HG03135 (cell line): ENCODE measurements around the gene KRTAP4-5.
"Not testable (repeated sequence)": the region's sequence is repeated elsewhere in the genome, so short reads cannot be mapped to it uniquely, and the experiment has no call there.

Experiments used
- ATAC-seq: cut with Tn5 transposase; IDR thresholded peaks from one replicate; pipeline ENCODE4 v1.9.1; 2021; ENCODE audit warnings: mild to moderate bottlenecking, moderate library complexity; ENCODE audit not compliant: unreplicated experiment

The KRTAP4-5 gene

DNA sequence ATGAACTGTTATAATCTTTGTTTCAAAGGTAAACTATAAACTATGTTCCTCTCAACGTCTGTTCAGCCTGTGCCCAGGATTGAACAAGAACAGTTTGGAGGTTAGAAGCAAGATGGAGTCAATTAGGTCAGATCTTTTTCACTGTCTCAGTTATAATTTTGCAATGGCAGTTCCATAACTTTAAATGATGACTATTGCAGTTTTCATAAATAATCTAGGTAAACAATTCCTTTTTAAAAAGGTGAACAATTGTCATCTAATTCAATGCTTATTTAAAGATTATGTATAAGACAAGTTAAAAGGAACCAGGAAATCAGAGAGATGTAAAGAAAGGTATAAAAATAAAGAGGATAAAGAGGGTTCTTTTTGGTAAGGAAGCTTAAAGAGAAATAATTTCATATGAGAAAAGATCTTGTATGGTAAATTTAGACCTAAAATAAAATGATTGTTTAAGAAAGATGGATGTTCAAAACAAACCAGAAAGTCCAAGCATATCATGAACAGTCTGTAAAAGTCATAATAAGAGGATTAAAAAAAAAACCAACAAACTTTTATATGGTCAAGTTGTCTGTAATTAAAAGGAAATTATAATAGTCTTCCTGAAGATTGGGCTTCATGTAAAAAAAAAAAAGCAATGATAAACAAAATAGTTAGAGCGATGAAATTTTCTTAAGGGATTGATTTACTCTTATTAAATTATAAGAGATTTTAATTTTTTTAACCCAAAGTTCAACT lies 38.3 kb downstream of the KRTAP4-5 start:
- ATAC-seq = no peak

DNA sequence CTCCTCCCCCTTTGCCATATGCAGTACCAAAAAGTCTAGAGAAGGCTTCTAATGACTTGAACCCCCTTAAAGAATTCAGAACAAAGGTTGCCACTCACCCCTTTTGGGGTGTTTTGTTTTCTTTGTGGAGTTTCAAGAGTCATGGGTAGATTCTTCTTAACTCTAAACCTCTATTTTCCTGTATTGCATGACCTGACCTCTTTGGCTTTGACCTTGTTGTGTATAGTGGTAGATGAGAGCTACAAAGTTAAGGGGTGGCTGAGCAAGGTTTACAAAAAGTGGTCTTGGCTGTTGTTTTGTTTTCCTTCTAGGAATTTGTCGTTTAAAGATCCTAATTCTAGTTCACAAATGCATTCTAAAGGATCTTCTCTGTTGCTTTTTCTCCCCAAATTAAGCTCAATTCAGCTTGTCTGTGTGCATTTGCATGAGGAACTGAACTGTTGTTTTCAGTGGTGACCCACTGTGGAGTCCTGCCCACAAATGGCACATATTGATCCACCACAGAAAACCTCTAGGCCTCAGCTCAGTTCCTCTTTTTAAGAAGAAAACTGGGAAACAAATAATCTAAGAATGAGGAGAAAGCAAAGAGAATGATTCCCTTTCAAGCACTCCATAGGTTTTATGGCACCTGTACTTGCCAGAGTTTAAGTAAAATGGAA lies 40.8 kb downstream of the KRTAP4-5 start:
- ATAC-seq = not testable (repeated sequence)

DNA sequence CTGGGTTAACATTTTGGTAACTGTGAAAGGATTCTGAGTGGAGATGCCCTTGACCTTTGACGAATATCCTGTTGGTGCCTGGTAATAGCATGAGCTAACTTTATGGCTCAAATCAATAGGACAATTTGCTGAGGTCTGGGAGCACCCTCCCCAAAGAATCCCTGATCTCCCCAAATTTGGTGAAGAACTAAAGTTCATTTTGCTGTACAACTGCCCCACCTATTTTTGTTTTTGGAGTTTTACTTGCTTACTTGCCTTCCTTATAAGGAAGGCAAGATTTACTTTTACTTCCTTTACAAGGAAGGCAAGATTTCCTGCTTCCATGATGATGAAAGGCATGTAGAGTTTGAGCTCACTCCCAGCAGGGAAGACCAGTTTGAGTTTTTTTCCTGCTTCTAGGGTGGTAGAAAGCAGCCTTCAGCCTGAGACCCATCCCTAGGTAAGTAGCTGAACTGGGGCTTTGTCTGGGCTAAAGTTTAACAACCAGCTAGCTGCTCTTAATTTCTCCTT lies 41.6 kb downstream of the KRTAP4-5 start:
- ATAC-seq = no peak

DNA sequence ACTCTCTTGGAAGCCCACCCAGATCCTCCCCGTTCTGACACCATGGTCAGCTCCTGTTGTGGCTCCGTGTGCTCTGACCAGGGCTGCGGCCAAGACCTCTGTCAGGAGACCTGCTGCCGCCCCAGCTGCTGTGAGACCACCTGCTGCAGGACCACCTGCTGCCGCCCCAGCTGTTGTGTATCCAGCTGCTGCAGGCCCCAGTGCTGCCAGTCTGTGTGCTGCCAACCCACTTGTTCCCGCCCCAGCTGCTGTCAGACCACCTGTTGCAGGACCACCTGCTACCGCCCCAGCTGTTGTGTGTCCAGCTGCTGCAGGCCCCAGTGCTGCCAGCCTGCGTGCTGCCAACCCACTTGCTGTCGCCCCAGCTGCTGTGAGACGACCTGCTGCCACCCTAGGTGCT lies 44.3 kb downstream of the KRTAP4-5 start, which contains the start of gene KRTAP4-9:
KRTAP4-9 (plus strand) TSS at position 43 of the 400 bp plus-strand sequence; CDS start at position 43, 0 bp downstream.
- ATAC-seq = not testable (repeated sequence)

DNA sequence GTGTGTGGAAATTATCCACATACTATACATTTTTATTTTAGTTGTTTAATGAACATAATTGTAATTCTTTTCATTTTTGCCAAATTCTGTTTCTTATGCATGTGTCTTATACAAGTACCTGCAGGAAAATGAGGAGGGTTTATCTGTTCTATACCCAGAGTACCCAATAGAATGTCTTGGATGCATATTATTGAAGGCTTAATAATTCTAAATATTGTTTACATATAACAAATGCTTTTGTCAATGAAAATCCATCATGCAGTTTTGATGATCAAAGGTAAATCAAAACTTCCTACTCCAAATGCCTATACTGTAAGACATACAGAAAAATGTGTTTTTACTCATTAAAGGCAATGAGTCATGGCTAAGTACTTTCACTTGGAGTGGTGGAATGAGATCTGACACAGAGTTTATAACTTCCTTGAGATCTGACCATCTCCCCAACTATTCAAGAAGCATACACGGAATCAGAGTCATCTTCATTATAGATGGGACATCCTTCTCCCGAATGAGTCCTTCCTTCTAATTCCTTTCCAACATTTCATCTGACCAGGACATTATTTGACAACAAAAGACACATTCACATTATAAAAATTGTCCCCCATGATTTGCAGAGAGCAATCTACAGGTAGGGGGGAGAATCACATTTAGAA lies 45.1 kb downstream of the KRTAP4-5 start:
- ATAC-seq = not testable (repeated sequence)

DNA sequence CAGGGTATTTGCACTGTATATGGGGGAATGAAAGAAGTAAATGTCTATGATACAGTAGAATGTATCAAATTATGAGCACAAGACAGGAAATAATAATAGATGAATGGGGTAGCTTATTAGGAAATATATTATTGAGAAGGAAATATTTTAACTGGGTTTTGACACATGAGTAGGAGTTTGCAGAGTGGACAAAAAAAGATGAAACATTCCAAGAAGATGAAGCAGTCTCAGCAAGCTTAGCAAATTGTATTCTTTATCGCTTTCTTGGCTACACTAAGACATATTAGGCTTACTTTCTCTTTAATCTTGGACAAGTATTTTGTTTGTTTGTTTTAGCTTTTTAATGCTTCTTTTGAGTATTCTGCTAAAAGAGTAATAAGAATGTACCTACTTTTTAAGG lies 45.7 kb downstream of the KRTAP4-5 start:
- ATAC-seq = no peak

DNA sequence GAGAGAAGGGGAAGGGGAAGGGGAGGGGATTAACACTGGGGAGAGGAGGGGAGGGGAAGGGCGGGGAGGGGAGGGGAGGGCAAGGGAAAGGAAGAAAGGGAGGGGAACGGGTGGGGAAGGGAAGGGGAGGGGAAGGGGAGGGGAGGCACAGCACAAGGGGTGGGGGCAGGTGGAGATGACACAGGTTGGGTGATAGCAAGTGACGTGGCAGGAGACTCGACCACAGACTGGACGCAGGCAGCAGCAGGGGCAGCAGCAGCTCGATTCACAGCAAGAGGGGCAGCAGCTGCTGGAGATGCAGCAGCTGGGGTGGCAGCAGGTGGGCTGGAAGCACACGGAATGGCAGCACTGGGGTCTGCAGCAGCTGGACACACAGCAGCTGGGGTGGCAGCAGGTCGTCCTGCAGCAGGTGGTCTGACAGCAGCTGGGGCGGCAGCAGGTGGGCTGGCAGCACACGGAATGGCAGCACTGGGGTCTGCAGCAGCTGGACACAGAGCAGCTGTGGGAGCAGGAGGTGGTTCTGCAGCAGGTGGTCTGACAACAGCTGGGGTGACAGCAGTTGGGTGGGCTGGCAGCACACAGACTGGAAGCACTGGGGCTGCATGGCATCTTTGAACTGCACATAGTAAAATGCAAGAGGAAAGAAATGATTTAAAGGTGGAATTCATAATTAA lies 47.9 kb downstream of the KRTAP4-5 start, which contains the start of gene KRTAP4-16:
KRTAP4-16 (minus strand) TSS at position 624 of the 674 bp plus-strand sequence; CDS start at position 624, 0 bp downstream.
- no peak for ATAC-seq

DNA sequence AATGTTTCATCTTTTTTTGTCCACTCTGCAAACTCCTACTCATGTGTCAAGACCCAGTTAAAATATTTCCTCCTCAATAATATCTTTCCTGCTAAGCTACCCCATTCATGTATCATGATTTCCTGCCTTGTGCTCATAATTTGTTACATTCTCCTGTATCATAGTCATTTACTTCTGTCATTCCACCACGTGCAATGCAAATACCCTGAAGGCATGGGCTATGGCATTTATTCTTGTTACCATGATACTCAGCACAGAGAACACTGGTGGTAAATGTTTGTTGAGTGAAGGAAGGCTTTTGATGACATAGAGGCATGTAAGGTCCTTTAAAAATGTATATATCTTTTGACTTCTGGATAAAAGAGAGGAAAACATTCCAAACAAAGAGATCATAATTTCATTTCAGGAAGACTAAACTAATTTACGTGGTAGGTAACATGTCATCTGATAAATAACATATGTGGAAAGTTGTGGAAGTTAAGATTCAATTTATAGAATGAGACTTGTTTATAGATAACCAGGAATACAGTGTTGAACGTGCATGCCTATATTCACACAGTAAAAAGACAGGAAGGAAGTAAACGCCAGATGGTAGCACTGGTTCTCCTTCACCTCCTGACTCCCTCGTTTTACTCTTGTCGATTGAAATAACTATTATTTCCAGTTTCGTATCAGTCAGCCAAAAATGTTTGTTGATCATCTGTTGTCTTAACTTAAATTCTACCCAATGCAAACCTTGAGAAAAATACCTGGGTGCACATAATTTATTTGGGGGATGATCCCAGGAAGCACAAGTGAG lies 49.7 kb downstream of the KRTAP4-5 start:
- not testable (repeated sequence) for ATAC-seq
